GM10847 (cell line): ENCODE results near the gene RNU7-1.

Source experiments
- POLR2A ChIP-seq: IDR thresholded peaks from 2 replicates; pipeline ENCODE4 v1.6.1; 2011; ENCODE audit not compliant: insufficient read length; ENCODE audit errors: extremely low read depth

Gene RNU7-1

DNA sequence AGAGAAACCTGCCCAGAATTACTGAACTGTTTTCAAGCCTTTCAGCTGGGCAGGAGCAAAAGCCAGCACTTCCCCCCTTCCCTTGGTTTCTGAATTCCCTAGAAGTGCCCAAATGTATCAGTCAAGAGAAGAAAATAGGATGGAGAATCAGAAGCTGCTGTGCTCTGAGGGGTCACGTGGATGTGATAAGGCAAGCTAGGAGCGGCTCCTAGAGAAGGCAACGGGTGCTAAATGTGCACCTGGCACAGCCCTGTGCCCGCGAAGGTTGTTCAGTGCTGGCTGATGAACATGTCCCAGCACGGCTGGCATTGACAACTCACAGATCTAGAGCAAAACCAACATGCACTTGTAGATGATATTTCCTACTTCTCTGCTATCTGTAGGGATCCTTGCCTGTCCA is 35.4 kb downstream of the RNU7-1 start:
- no peak for TF ChIP-seq POLR2A

DNA sequence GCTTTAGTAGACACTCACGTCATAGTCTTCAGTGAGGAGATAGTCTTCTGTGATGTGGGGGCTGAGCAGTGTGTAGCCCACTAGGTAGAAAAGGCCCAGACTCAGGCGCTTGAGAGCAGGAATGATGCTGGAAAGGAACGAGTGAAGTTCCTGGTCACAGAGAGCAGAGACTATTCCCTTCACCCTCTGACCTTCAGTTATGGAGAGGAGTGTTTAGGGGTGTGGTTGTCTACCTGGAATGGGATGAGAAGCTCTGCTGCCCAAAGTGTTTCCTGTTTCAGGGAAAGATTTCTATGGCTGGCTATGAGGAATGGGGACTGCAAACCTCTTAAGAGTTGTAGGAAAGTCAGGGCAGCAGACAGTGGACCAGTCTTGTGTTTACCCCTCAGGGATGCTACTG is 35.8 kb downstream of the RNU7-1 start:
- no peak for TF ChIP-seq POLR2A

- no peak for TF ChIP-seq POLR2A
Measured at GRCh38 chr12:6980075-6980474, 36.5 kb downstream of the RNU7-1 start.

DNA sequence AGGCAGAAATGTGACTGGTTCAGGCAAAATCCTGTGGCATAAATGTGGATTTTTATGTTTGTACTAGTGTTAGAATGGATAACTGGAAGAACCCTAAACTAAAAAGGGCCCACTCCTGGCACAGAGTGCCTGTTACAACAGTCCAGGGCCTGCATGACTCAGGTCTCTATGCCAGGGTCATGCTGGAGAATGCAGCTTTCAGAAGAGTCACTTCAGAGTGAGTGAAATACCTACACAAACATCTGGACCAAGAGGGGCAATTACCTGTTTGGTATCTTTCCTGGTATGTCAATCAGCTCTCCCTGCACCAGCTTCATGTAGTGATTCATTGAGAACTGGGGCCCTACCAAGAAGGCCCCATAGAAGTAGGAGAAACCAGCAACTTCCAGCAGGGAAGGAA is 37.1 kb downstream of the RNU7-1 start:
- TF ChIP-seq POLR2A: no peak

DNA sequence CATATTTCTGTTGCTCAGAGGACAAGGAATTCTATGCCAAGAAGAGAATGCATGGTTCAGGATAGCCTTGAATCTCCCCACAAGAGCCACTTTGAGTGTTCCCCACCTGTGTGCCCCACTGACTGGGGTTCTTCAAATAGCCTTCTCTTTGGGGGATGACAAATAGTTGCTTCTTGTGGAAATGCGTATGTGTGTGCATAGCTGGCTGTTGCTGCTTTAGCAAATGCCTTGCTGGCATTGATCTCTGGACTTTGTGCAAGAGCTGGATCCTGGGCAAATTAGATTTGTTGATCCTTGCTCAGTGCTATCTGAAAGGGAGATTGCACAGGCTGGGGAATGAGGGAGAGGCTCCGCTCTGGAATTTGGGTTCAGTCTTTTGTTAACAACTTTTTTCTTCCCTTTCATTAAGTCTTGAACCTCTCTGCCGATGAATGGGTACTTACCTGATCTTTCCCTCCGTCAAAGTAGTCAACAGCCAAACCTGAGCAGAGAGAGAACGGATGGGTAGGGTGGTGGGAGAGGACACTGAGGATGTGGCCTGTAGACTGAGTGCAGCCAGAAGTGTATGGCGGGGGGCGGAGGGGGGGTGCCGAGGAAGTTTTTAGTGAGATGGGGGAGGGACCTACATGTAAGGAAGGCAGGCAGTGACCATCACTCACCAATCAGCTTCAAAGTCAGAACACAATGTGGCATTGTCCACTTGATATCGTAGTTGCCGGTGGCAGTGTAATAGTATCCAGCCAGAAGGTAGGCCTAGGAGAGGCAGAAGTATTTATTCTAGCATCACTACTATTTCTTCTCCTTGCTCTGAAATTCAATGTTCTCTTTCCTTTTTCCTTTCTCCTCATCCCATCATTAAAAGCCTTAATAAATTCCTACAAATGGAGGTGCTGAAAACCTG is 37.8 kb downstream of the RNU7-1 start:
- no peak for TF ChIP-seq POLR2A

GRCh38 chr12:6982532-6982931 is 38.9 kb downstream of the RNU7-1 start:
- no peak for TF ChIP-seq POLR2A

GRCh38 chr12:6987956-6988553 is 44.4 kb downstream of the RNU7-1 start:
- TF ChIP-seq POLR2A: no peak
